HG02623 (cell line): ENCODE results near the gene TLX2.
"Not testable (repeated sequence)": the region's sequence is repeated elsewhere in the genome, so short reads cannot be mapped to it uniquely, and the experiment has no call there.

Experiments
- ATAC-seq: cut with Tn5 transposase; IDR thresholded peaks from one replicate; pipeline ENCODE4 v1.9.1; 2021; ENCODE audit warnings: moderate library complexity; ENCODE audit not compliant: unreplicated experiment

TLX2 gene

DNA sequence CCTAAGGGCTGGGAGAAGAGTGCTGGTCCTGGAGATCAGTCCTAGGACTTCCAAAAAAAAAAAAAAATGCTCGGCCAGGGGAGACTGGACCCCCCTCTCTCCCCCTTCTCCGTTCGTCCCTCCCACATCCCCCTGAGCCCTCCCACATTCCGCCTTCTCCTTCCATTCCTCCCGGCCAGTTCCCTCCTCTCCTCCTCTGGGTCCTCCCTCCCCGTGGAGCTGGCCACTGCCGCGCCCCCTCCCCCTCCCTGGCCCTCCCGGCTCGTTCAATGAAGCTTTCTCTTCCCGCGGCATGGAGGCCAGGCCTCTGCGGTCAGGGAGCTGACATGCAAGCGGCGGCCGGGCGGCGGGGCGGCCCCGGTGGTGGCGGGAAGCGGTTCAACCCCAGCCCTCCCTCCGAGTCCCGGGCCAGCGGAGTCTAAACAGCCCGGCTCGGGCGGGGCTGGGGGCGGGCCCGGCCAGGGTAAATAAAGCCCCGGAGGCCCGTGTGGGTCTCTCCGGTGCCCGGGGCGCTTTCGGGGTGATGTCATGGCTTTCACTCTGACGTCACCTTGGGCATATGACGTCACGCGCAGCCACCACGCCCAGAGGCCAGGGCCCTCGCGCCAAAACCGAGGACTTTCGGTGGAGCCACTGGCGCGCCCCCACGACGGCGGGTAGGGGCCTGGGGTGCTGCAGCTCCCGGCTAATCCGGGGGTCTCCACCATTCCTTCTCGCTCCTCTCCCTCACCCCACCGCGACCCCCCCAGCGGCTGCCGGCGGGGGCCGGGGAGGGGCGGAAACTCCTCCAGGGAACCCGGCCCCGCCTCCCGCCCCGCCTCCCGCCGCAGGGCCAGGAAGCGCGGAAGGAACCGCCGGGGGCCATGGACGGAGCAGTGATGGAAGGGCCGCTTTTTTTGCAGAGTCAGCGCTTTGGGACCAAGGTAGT lies 39.9 kb downstream of the TLX2 start, which contains the start of the genes DOK1 and LOXL3:
TSS of gene DOK1 (plus strand) at position 829 of the 928 bp plus-strand sequence. CDS start at position 864, 35 bp downstream.
TSS of gene LOXL3 (minus strand) at position 51 of the 928 bp plus-strand sequence. CDS start 1,308 bp downstream, outside the sequence.
- peak; percentile 45 for ATAC-seq

DNA sequence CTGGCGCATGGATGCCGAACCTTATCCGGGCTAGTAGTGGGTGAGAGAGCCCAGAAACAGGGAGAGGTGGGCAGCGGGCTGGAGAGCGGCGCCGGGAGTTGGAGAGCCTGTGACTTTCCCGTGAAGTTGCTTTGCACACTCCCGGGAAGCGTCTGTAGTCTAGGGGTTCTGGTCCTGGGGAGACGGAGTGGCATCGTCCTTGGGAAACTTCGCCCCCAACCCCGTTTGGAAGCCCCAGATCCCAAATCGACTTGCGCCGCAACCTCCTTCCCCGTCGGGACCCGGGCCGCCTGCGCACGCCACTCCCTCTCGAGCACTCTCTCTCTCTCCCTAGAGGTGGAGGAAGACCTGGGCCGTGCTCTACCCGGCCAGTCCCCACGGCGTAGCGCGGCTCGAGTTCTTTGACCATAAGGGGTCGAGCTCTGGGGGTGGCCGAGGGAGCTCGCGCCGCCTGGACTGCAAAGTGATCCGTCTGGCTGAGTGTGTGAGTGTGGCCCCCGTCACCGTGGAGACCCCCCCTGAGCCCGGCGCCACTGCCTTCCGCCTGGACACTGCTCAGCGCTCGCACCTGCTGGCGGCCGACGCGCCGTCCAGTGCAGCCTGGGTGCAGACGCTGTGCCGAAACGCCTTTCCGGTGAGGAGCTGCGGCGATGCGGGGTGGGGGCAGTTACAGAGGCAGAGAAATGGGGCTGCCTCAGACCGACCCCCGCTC lies 40.7 kb downstream of the TLX2 start:
- peak; percentile 48 for ATAC-seq

DNA sequence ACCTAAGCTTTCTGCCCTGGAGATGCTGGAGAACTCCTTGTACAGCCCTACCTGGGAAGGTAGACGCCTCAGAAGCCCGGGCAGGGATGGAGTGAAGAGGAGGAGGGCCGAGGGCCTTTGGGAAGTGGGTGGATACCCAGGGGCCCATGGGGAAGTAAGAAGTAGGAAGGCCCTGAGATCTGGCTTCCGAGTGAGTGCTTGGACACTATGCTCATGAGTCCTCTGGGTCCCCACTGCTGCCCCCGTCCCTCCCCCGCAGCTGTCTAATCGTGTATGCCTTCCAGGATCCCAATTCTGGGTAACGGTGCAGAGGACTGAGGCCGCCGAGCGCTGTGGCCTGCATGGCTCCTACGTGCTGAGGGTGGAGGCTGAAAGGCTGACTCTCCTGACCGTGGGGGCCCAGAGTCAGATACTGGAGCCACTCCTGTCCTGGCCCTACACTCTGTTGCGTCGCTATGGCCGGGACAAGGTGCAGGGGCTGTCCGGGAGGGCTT lies 41.4 kb downstream of the TLX2 start:
- no peak for ATAC-seq

DNA sequence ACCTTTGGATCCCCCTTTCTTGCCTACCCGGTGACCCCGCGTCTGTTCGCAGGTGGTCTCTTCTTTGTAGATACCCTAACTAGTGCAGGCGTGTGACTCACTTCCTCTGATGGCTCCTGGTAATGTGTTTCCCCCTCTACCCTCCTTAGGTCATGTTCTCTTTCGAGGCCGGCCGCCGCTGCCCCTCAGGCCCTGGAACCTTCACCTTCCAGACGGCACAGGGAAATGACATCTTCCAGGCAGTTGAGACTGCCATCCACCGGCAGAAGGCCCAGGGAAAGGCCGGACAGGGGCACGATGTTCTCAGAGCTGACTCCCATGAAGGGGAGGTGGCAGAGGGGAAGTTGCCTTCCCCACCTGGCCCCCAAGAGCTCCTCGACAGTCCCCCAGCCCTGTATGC lies 41.9 kb downstream of the TLX2 start:
- no peak for ATAC-seq

DNA sequence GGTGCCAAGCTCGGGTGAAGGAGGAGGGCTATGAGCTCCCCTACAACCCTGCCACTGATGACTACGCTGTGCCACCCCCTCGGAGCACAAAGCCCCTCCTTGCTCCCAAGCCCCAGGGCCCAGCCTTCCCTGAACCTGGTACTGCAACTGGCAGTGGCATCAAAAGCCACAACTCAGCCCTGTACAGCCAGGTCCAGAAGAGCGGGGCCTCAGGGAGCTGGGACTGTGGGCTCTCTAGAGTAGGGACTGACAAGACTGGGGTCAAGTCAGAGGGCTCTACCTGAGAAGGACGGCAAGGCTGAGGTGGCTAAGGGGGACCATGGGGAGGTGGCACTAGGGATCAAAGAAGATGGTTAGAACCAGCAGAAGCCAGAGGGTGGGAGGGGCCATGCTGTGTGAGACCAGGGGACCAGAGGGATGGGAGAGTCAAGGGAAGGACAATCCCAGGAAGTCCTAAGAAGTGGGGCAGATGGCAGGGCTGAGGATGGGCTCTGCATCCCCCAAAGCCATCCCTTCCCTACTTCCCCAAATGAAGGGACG lies 42.7 kb downstream of the TLX2 start:
- no peak for ATAC-seq

DNA sequence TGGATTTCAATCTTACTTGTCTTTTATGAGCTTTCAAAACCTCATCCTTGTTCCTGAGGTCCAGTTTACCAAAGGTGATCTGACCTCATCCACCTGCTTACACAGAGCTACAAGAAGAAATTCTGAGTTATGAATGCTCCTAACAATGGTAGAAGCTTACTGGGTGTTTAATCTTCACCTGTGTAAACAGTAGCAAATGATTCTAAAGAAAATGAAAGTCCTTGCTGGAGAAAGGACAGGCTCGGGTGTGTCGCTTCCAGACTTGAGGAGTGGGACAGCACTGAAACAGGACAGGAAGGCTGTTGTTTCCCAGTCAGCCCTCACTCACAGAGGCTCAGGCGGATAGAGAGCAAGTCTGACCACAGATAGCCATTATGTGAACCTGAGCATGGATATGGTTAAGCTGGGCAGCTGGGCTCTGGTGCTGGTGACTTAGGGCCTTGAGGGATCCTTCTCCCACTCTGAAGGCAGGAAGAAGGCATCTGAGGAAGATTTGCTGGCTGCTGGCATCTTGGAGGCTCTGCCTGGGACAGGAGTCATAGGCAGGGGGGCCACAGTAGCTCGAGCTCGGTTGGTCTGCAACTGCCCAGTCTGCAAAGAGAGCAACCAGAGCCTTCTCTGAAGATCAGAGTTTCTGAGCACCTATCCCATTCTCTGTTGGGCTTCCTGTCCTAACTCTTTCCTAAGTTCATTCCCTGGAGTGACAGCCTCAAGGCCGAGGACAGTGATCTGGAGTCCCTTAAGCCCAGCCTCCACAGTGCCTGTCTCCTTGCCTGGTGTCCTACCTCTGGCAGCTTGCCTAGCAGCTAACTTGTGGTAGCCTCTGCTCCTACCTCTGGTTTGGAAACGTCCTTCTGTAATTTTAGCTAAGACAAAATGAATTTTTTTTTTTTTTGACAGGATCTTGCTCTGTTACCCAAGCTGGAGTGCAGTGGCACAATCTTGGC lies 44.3 kb downstream of the TLX2 start:
- no peak for ATAC-seq

DNA sequence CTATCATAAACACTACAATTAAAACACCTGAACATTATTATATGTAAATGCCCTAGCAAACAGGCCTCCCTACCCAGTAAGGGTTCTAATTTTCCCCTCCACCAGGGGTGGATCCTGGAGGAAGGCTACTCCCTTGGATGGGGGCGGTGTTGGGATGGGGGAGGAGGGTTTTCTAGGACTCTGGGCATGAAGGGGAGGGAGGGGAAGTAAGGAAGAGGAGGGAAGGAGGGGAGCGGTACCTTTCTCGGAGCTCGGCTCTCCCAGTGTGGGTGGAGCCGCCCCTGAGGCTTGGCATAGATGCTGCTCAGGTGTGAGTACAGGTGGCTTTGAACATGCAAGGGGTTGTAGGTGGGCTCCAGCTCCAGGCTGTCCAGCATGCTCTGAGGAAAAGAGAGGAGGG lies 45.7 kb downstream of the TLX2 start:
- ATAC-seq = no peak

DNA sequence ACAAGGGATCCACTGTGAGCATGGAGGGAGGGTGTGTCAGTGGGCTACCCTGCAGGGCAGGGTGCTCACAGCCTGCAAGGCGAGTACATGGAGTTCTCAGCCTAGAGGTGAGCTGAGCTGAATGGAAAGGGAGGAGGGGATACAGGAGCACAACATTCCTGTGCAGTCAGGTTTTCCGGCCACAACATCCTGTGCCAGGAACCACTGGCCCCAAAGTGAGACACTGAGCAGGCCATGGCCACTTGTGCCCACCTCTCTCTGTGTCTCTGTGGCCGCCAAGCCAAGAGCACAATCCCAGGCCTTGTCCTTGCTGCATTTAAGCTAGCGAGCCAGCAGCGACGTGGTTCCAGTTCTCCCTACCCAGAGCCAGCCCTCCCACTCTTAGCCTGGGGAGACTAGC lies 46.3 kb downstream of the TLX2 start:
- ATAC-seq = no peak

DNA sequence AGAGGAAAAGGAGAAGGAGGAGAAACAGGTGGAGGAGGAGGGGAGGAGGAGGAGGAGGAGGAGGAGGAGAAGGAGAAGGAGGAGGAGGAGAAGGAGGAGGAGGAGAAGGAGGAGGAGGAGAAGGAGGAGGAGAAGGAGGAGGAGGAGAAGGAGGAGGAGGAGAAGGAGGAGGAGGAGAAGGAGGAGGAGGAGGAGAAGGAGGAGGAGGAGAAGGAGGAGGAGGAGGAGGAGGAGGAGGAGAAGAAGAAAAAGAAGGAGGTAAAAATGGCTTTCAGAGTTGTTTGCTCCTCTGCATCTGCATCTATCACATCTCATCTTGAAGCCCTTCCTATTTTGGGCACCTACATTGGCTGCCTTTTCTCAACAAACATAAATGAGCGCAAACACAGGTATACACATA lies 46.8 kb downstream of the TLX2 start:
- ATAC-seq = not testable (repeated sequence)

DNA sequence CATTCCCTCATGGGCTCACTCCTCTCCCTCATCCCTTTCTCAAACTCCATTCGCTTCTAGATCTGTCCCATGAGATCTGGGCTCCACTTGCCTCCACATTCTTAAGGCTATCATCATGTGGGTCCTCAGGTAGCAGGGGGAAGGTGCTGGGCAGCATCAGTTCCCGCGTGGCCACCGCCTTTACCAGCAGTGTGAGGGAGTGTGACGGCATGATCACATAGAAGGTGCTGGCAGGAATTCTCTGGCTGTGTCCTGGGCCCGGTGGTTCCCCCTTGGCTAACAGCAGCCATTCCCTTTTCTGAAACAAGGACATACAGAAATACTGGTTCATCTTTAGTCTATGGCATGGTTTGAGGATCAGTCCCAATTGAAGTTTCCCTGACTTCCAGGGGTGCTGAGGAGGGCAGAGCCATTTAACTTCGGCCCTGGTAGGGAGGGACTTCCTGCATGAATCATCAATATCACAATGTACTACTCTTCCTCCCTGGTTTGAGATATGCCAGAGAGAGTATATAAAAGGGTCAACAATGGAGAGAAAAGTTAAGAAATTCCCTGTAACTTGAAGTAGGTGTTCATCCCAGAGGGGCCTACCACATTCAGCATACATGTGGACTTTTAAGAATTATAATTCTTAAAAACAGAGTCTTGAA lies 48.0 kb downstream of the TLX2 start:
- no peak for ATAC-seq

DNA sequence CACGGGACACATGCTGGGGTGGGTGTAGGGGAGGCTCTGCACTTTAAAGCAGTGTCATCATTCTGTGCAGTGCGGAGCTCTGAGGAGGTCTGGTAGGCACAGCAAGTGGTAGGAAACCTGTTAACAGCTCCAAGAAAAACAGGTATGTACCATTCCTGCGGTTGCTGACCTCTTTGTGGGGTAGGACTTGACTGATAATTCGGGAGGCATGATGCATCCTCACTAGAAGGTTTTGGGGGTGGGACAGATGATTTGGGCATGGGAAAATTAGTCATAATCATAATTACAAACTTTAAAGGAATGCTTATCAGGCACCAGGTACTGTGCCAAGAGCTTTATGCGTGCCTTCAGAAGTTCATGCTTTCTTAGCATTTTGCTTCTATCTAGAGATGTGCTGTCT lies 50.0 kb downstream of the TLX2 start:
- ATAC-seq = no peak

DNA sequence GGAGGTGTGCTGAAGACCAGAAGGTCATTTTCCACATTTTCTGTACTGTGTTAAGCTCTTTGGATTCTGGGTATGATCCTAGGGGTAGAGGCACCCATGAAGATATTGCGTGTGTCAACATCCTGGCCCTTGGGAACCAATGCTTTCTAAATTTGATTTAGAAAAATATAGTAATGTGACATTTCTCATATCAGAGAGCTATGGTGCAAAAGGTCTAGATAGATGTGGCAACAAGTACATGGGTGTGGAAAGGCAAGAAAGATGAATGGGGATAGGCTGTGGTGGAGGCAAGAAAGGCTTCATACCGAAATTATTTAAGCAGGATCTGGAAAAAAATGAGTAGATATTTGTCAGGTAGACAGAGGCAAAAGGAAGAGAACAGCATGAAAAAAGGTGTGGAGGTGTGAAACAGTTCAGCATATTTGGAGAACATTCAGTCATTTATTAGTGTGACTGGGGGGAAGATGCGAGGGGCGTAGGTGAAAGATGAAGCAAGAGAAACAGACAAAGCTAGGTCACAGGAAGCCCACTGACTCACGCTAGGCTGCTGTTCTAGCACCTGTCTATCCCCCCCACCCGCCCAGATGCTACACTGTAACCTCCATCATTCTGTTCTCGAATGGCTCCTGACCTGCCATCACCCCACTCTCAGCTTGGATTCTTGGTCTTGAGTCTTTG lies 52.0 kb downstream of the TLX2 start:
- ATAC-seq = no peak

DNA sequence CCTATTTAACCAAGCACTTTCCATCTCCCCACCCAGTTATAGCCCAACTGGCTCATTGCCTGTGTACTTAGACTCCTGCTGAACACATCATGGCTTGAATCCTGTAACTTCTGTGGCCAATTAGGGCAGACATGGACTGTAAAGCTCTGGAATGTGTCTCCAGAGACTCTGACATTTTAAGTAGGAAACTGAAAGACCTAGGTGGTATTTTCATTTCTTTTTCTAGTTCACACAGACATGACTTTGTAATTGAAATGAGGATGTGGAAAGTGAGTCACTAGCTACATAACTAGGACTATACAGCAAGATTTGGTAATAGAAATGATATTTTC lies 52.5 kb downstream of the TLX2 start:
- no peak for ATAC-seq
